GM18870 (cell line): ENCODE results near the gene RPL11.
"Not testable (repeated sequence)": the region's sequence is repeated elsewhere in the genome, so short reads cannot be mapped to it uniquely, and the experiment has no call there.

Experiments used
- ATAC-seq: cut with Tn5 transposase; IDR thresholded peaks from one replicate; pipeline ENCODE4 v1.9.1; 2021; ENCODE audit warnings: moderate library complexity; ENCODE audit not compliant: unreplicated experiment

The RPL11 gene

DNA sequence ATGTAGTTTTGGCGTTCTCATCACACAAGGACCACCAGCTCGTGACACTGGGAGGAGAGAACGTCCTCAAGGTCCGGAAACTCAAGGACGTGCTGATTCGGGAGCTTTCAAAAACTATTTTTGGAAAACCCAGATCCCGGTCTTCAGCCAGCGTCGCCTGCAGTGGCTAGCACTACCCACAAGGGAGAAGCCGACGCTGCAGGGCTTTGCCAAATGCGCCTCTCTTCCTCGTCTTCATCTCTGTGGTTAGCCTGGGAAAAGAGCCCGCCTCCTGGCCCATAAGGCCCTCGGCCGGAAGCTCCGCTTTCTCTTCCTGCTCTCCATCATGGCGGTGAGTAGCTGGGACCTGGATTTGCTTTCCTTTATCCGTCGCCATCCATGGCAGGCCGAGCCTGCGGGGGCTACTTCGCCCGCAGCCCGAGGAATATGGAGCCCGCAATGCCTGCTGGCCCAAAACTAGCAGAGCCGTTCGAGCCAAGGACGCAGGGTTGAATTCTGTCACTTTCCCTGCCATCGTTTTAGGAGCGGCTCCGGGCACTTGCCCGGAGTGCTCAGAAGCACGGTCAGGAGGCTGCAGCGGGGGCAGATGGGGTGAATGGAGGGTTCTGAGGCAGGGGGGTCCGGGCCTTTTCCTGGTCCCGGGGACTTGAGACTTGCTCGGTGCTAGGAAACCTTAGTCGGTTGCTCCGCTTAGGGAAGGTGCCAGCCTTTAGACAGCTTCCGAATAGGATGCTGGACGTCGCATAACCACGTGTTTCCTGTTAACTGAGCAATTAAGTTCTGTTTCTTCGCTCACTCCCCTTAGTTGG lies at the start of gene RPL11:
Gene RPL11 (plus strand): TSS at position 308 of the 809 bp plus-strand sequence. CDS start 18 bp downstream, at position 326.
- no peak for ATAC-seq

DNA sequence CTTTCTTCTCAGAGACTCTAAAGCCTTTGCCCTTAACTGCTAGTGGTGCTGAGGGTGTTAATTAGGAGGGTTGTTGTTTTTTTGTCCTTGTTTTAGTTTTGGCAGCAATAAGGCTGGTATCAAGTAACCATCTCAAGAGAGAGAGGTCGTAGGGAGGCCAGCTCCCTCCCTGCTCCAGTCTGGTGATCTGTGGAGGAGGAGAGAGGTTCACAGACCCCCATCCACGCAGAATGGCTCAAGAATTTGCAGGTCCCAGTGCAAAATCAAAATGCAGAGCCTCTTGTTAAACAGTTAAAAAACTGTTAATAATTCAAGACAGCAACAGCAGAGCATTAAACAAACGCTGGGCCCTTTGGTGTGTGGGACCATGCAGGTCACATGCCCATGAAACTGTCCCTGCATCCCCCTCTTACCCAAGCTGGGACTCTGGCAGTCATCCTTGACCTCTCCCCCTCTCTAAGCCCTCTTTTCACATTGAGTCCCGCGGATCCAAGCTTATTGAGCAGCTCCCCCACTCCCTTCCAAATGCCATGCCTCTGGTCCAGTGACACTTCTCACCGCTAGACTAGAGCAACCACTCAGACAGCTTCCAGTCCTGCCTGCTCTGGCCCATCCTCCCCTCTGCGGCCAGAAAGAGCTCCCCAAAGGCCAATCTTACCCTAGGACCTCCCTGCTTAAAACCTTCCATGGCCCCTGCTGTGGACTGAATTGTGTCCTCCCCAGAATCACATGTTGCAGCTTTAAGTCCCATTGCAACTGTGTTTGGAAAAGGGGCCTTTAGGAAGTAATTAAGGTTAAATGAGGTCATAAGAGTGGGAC lies 47.7 kb upstream of the RPL11 start:
- ATAC-seq, result no peak

DNA sequence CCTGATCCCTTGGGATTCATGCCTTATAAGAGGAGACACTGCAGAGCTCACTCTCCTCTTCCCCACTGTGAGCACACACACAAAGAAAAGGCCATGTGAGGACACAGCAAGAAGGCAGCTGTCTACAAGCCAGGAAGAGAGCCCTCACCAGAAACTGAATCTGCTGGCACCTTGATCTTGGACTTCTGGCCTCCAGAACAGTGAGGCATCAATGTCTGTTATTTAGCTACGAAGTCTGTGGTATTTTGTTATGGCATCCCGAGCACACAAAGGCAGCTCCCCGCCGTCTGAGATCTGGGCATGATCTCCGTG lies 47.1 kb upstream of the RPL11 start:
- no peak for ATAC-seq

DNA sequence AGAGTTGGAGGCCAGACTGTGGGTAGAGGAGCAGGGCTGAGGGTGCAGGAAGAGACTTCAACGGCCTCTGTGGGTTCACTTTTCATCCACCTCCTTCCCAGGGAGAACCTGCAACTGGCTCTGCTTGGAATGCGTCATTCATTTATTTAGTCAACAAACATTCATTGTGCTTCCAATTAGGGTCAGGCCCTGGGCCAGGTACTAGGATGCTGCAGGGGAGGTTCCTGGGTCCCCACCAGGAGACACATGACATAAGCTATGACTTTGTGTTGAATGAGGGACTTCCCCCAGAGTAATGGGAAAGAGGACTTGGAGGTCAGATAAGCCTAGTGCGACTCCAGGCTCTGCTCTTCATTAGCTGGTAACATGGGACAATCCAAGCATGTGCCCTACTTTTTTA lies 46.3 kb upstream of the RPL11 start:
- no peak for ATAC-seq

GRCh38 chr1:23646091-23646490 lies 45.5 kb upstream of the RPL11 start:
- ATAC-seq, result no peak

DNA sequence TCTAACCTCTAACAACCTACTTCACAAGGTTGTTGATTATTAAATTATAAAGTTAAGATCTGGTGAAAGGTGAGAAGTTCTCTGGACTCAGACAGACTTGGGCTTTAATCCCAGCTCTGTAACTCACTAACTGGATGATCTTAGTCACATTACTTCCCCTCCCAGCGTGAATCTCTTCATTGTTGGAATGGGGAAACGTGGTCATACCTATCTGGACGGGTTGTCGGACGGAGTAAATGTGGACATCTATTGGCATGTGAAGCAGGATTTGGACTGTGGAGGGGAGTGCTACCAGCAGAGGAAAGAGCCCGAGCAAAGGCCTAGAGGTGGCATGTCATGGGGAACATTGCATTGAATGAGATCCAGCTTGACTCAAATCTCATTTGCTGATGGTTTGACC lies 45.1 kb upstream of the RPL11 start:
- ATAC-seq, result no peak

DNA sequence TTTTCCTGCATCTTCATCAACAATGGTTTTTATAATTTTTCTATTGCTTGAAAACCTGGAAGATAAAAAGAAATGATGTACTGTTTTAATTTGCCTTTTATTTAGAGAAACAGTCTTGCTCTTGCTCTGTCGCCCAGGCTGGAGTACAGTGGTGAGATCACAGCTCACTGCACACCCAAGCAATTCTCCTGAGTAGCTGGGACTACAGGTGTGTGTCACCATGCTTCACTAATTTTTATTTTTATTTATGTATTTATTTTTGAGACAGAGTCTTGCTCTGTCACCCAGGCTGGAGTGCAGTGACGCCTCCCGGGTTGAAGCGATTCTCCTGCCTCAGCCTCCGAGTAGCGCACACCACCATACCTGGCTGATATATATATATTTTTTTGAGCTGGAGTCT lies 43.0 kb upstream of the RPL11 start:
- no peak for ATAC-seq

DNA sequence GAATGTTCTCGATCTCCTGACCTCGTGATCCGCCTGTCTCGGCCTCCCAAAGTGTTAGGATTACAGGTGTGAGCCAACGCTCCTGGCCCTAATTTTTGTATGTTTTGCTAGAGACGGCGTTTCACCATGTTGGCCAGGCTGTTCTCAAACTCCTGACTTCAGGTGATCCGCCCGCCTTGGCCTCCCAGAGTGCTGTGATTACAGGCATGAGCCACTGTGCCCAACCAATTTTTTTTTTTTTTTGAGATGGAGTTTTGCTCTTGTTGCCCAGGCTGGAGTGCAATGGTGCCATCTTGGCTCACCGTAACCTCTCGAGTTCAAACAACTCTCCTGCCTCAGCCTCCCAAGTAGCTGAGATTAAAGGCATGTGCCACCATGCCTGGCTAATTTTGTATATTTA lies 42.4 kb upstream of the RPL11 start:
- not testable (repeated sequence) for ATAC-seq

DNA sequence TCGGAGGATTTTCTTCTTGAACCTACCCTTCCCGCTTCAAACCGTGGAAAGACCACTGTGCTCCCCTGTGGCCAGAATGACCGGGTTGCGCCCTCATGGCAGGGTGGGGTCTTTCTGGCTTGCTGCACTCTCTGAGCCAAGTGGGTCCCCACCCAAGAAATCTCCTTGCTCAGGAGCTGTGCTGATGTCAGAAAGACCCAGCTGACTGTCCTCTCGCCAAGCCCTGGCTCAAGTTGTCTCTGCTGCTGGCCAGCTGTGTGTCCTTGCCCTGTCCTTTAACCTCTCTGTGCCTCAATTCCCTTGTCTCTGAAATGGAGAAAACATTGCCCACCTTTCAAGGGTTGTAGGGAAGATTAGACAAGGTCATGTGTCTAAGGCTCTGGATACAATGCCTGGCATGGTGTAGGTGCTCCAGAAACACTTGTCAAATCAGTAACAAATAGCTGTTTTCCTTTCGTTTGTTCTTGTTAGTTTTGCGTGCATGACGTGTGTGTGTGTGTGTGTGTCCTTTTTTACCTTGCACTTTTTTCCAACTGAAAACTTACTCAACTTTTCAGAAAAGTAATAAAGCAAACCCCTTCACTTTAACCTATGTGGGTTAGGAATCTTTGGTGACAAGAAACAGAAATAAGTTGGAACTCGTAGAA lies 41.1 kb upstream of the RPL11 start:
- ATAC-seq, result no peak

- ATAC-seq, result no peak
Measured at GRCh38 chr1:23651069-23651808, 40.4 kb upstream of the RPL11 start.

- no peak for ATAC-seq
Measured at GRCh38 chr1:23657659-23658275, 33.8 kb upstream of the RPL11 start.

GRCh38 chr1:23660671-23661070 lies 30.9 kb upstream of the RPL11 start:
- ATAC-seq, result no peak

GRCh38 chr1:23661887-23662286 lies 29.7 kb upstream of the RPL11 start:
- no peak for ATAC-seq

DNA sequence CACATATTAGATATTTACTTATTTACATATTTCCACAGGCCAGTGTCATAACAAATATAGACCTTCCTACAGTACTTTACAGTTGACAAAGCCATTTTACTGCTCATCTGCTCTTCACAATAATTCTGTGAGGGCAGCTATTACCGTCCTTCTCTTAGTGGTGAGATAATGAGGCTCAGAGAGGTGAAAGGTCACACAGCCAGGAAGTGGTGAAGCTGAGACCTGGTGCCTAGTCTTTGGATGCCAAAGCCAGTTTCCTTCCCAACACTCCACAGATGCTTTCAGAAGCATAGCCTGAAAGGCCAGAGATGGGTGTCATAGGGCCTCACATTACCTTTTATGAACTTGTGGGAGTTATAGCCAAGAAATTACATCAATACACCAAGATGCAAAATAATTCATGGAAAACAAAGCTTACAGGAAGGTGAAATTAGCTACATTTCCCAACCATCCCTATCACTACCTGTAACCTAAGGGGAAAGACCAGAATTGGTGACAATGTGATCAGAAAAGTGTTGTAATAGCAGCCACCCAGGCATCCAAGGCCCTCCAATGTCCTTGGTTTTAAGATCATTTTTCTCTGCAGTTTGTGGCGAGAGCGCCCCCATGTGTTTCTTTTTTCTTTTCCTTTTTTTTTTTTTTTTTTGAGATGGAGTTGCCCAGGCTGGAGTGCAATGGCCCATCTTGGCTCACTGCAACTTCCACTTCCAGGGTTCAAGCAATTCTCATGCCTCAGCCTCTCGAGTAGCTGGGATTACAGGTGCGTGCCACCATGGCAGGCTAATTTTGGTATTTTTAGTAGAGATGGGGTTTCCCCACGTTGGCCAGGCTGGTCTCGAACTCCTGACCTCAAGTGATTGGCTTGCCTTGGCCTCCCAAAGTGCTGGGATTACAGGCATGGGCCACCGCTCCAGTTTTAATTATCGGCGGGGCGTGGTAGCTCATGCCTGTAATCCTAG lies 26.5 kb upstream of the RPL11 start:
- ATAC-seq, result no peak

GRCh38 chr1:23667411-23667810 lies 24.2 kb upstream of the RPL11 start:
- ATAC-seq, result no peak

DNA sequence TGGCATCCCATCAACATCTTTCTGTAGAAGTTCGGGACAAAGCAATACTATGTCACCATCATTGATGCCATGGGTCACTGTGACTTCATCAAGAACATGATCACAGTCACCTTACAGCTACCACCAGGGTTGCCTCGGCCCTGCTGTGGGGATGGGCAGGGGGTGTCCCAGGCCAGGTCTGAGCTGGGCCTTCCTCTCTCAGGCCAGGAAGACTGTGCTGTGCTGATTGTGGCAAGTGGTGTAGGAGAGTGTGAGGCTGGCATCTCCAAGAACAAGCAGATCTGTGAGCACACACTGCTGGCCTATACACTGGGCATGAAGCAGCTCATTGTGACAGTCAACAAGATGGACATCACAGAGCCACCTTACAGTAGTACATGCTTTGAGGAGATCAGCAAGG lies 20.9 kb upstream of the RPL11 start:
- no peak for ATAC-seq

GRCh38 chr1:23673086-23673813 lies 18.4 kb upstream of the RPL11 start:
- ATAC-seq, result no peak

DNA sequence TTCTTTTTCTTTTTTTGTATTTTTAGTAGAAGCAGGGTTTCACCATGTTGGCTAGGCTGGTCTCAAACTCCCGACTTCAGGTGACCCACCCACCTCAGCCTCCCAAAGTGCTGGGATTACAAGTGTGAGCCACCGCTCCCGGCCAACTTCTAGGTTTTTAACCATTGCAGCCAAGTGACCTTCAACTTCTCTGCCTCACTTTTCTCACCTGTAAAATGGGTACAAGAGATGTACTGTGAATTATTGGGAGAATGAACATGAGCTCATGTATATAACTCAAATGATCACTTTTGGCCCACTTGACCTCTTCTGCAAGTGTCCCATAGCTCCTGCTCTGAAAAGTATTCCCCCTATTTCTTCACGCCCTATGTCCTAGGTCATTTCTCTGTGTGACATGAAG lies 11.8 kb upstream of the RPL11 start:
- no peak for ATAC-seq

DNA sequence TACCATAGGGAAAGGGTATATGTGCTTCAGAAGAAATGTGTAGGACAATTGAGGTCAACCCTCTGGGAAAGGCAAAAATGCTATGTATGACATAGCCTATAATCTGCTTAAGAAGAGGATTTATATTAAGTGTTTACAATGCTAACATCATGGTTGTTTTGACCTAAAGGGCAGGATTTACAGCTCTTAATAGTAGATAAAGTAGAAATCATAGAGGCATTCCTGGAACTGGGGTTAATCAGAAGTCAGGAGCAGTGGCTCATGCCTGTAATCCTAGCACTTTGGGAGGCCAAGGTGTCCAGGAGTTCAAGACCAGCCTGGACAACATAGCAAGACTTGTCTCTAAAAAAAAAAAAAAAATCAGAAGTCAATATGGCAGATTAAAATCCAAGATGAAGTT lies 8.7 kb upstream of the RPL11 start:
- no peak for ATAC-seq
